Naive B cell (primary cell): Measurements from ENCODE around the gene RIC1. TPM values are rescaled to one million over a fixed set of nuclear protein-coding genes. Genes with fewer than 3 reads are reported as not detected.
"Not testable (repeated sequence)": the region's sequence is repeated elsewhere in the genome, so short reads cannot be mapped to it uniquely, and the experiment has no call there.

Experiments used
- ATAC-seq, 2 donors: fragments of 150-1000 bp; cut with Tn5 transposase; 2 replicates each; pipeline ENCODE4 v1.10.0; 2021; ENCODE audit warnings: low read depth in 2 of 2, mild to moderate bottlenecking in 2 of 2, moderate library complexity in 2 of 2
- DNase-seq: peaks from one replicate; pipeline ENCODE4 v3.0.0; 2022
- H3K27ac Mint-ChIP-seq, 6 donors: one replicate each; pipeline ENCODE4 v1.8.0; 2020 to 2022; ENCODE audit warnings: mild to moderate bottlenecking in 6 of 6, mixed read lengths in 6 of 6, moderate library complexity in 5 of 6, inconsistent platforms in 2 of 6
- H3K27me3 Mint-ChIP-seq, 3 donors: one replicate each; pipeline ENCODE4 v1.8.0; 2021 to 2022; ENCODE audit warnings: mixed read lengths in 3 of 3, mild to moderate bottlenecking in 1 of 3
- H3K36me3 Mint-ChIP-seq, 2 donors: one replicate each; pipeline ENCODE4 v1.8.0; 2020 to 2022; ENCODE audit warnings: mixed read lengths in 2 of 2, inconsistent platforms in 1 of 2, mild to moderate bottlenecking in 1 of 2
- H3K4me1 Mint-ChIP-seq, 3 donors: one replicate each; pipeline ENCODE4 v1.8.0; 2020 to 2022; ENCODE audit warnings: mixed read lengths in 3 of 3, inconsistent platforms in 1 of 3, mild to moderate bottlenecking in 1 of 3, moderate library complexity in 1 of 3
- H3K4me3 Mint-ChIP-seq, 8 donors: one replicate each; pipeline ENCODE4 v1.8.0; 2020 to 2022; ENCODE audit warnings: mild to moderate bottlenecking in 8 of 8, mixed read lengths in 8 of 8, moderate library complexity in 8 of 8, inconsistent platforms in 2 of 8
- H3K9me3 Mint-ChIP-seq, 7 donors: one replicate each; pipeline ENCODE4 v1.8.0; 2020 to 2022; ENCODE audit warnings: mixed read lengths in 7 of 7, mild to moderate bottlenecking in 5 of 7, inconsistent platforms in 2 of 7, moderate library complexity in 1 of 7
- polyA plus RNA-seq, 6 donors: library from polyadenylated mRNA; unstranded; fragments of 300-500 nt; fragmentation: Illumina TruSeq; gene quantifications; one replicate each; pipeline ENCODE4 v1.2.3, GENCODE V29; 2021; ENCODE audit warnings: low read depth in 6 of 6

Gene RIC1
- polyA plus RNA-seq, 6 donors from 2014 or later, result 9.5 to 14.2 (median 10.9) TPM

- Mint-ChIP-seq H3K4me1 (peaks cover 13 to 39% (median 14%) of the 10 kb centered on the region in 3 donors), H3K36me3 (peaks cover 10 to 24% of the 10 kb centered on the region in 2 donors), H3K27ac (peak overlapping the region in 1 of 6 donors; percentile 73), H3K9me3 (peaks cover 0 to 4% (median 0%) of the 10 kb centered on the region in 7 donors), H3K27me3 (no peaks in the 10 kb centered on the region), H3K4me3 (no peak overlapping the region)
- DNase-seq (no peak), ATAC-seq (no peak)
Measured at GRCh38 chr9:5698810-5699556, 70.1 kb downstream of the RIC1 start.

- H3K27ac Mint-ChIP-seq, result no peak overlapping the region
- H3K4me3 Mint-ChIP-seq, result no peak overlapping the region
- ATAC-seq (no peak), DNase-seq (no peak)
- H3K27me3 Mint-ChIP-seq, result no peaks in the 10 kb centered on the region
- H3K36me3 Mint-ChIP-seq, result peaks cover 24 to 49% of the 10 kb centered on the region in 2 donors
- H3K9me3 Mint-ChIP-seq, result peaks cover 5 to 37% (median 28%) of the 10 kb centered on the region in 7 donors
- peaks cover 12 to 23% (median 13%) of the 10 kb centered on the region in 3 donors for H3K4me1 Mint-ChIP-seq
Measured at GRCh38 chr9:5708414-5708813, 79.5 kb downstream of the RIC1 start.

- H3K4me3 Mint-ChIP-seq, result no peak overlapping the region
- ATAC-seq (no peak), DNase-seq (no peak)
- H3K4me1 Mint-ChIP-seq, result peaks cover 12 to 16% (median 13%) of the 10 kb centered on the region in 3 donors
- H3K36me3 Mint-ChIP-seq, result peaks cover 28 to 49% of the 10 kb centered on the region in 2 donors
- H3K27ac Mint-ChIP-seq, result peak overlapping the region in 1 of 6 donors; percentile 76
- H3K9me3 Mint-ChIP-seq, result peaks cover 6 to 28% (median 26%) of the 10 kb centered on the region in 7 donors
- H3K27me3 Mint-ChIP-seq, result no peaks in the 10 kb centered on the region
Measured at GRCh38 chr9:5712651-5713390, 83.9 kb downstream of the RIC1 start.

- ATAC-seq (no peak), DNase-seq (no peak)
- Mint-ChIP-seq H3K36me3 (peaks cover 9 to 32% of the 10 kb centered on the region in 2 donors), H3K9me3 (peaks cover 3 to 11% (median 7%) of the 10 kb centered on the region in 7 donors), H3K4me1 (peaks cover 12 to 24% (median 17%) of the 10 kb centered on the region in 3 donors), H3K27me3 (no peaks in the 10 kb centered on the region), H3K4me3 (no peak overlapping the region), H3K27ac (peak overlapping the region in 3 of 6 donors; percentile 6 to 65 (median 31))
Measured at GRCh38 chr9:5714501-5715401, 85.8 kb downstream of the RIC1 start.

- Mint-ChIP-seq H3K4me3 (peak overlapping the region in 1 of 8 donors; percentile 54), H3K27ac (peak overlapping the region in 1 of 6 donors; percentile 43), H3K9me3 (peaks cover 2 to 11% (median 5%) of the 10 kb centered on the region in 7 donors), H3K27me3 (no peaks in the 10 kb centered on the region), H3K4me1 (peaks cover 4 to 21% (median 18%) of the 10 kb centered on the region in 3 donors), H3K36me3 (peaks cover 10 to 33% of the 10 kb centered on the region in 2 donors)
- DNase-seq (no peak), ATAC-seq (no peak)
Measured at GRCh38 chr9:5715548-5716127, 86.7 kb downstream of the RIC1 start.

GRCh38 chr9:5717434-5717833, 88.5 kb downstream of the RIC1 start:
- not testable (repeated sequence) for DNase-seq, H3K9me3 Mint-ChIP-seq, H3K27me3 Mint-ChIP-seq, ATAC-seq
- H3K36me3 Mint-ChIP-seq, result peaks cover 15 to 41% of the 10 kb centered on the region in 2 donors
- H3K4me1 Mint-ChIP-seq, result peaks cover 3 to 19% (median 17%) of the 10 kb centered on the region in 3 donors
- H3K4me3 Mint-ChIP-seq, result peak overlapping the region in 1 of 8 donors; percentile 9
- H3K27ac Mint-ChIP-seq, result peak overlapping the region in 1 of 6 donors; percentile 8

GRCh38 chr9:5718296-5719032, 89.6 kb downstream of the RIC1 start:
- no peak for ATAC-seq
- Mint-ChIP-seq H3K36me3 (peaks cover 15 to 33% of the 10 kb centered on the region in 2 donors), H3K27ac (peak overlapping the region in 3 of 6 donors; percentile 40 to 73 (median 57)), H3K4me1 (peaks cover 3 to 19% (median 12%) of the 10 kb centered on the region in 3 donors), H3K9me3 (peaks cover 2 to 12% (median 5%) of the 10 kb centered on the region in 7 donors), H3K27me3 (no peaks in the 10 kb centered on the region), H3K4me3 (no peak overlapping the region)
- no peak for DNase-seq

GRCh38 chr9:5719100-5719926, 90.4 kb downstream of the RIC1 start:
- peak overlapping the region; percentile 5 to 90 (median 38) for H3K27ac Mint-ChIP-seq
- peaks cover 15 to 30% of the 10 kb centered on the region in 2 donors for H3K36me3 Mint-ChIP-seq
- H3K4me3 Mint-ChIP-seq, result no peak overlapping the region
- H3K4me1 Mint-ChIP-seq, result peaks cover 3 to 19% (median 12%) of the 10 kb centered on the region in 3 donors
- no peak for DNase-seq
- no peaks in the 10 kb centered on the region for H3K27me3 Mint-ChIP-seq
- peaks cover 2 to 18% (median 5%) of the 10 kb centered on the region in 7 donors for H3K9me3 Mint-ChIP-seq
- no peak for ATAC-seq

GRCh38 chr9:5720151-5720550, 91.2 kb downstream of the RIC1 start:
- Mint-ChIP-seq H3K27ac (peak overlapping the region in 2 of 6 donors; percentile 32 to 43), H3K9me3 (peaks cover 2 to 18% (median 5%) of the 10 kb centered on the region in 7 donors), H3K36me3 (peaks cover 22 to 30% of the 10 kb centered on the region in 2 donors), H3K27me3 (no peaks in the 10 kb centered on the region), H3K4me3 (no peak overlapping the region), H3K4me1 (peaks cover 4 to 20% (median 12%) of the 10 kb centered on the region in 3 donors)
- ATAC-seq (no peak), DNase-seq (no peak)

- ATAC-seq, result no peak
Measured at GRCh38 chr9:5721279-5722087, 92.6 kb downstream of the RIC1 start.

More at GRCh38 chr9:5721279-5722087, 92.6 kb downstream of the RIC1 start:
- Mint-ChIP-seq H3K27ac (peak overlapping the region in 5 of 6 donors; percentile 9 to 53 (median 36)), H3K9me3 (peaks cover 2 to 20% (median 5%) of the 10 kb centered on the region in 7 donors), H3K36me3 (peaks cover 34% of the 10 kb centered on the region in 2 donors), H3K4me3 (no peak overlapping the region), H3K27me3 (no peaks in the 10 kb centered on the region), H3K4me1 (peaks cover 7 to 27% (median 16%) of the 10 kb centered on the region in 3 donors)
- DNase-seq, result no peak
